Endothelial cell of hepatic sinusoid (primary cell): ENCODE data around the gene WDR36.
"Not testable (repeated sequence)": the region's sequence is repeated elsewhere in the genome, so short reads cannot be mapped to it uniquely, and the experiment has no call there.

Experiments
- in situ Hi-C: cut with HindIII; loops from 2 replicates; pipeline ENCODE4 v1.10.0; 2017; ENCODE audit warnings: low sequenced_read_pairs

The WDR36 gene

GRCh38 chr5:111134087-111134486 lies 41.9 kb downstream of the WDR36 start:
- in situ Hi-C loops, result no loop called here

DNA sequence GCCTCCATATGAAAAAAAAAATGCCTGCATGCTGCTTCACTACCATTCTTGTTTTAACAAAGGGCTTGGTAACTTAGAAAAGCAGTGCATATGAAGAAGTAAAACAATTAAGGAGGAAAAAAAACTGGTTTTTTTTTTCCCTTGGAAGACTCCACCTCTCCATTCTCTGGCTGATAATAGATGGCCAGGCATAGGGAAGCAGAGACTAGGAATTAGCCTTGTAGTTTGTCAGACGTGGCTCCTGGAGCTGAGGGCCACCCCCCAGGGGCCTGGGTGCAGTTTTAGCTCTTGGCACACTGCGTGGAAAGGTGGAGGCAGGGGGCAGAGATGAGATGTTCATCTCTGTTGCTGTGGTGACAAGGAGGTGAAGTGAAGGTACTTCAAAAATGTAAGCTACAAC lies 42.7 kb downstream of the WDR36 start:
- in situ Hi-C loops, result no loop called here

DNA sequence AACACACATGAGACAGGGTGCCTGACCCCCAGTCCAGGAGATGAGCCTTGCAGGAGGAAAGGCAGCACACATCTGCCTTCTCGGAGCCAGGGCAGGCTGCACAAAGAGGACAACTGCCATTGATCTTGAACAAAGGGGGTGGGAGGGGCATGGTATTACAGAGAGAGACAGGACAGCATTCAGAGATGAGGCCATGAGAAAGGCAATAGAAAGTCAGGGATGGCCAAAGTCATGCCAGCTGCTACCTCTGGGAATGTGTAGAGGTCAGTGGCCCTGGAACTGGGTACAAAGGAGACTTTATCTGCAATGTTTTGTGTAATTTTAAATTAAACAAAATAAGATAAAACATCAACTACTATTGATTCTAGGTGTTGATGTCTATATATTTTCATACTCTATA lies 43.2 kb downstream of the WDR36 start:
- in situ Hi-C loops, result no loop called here

DNA sequence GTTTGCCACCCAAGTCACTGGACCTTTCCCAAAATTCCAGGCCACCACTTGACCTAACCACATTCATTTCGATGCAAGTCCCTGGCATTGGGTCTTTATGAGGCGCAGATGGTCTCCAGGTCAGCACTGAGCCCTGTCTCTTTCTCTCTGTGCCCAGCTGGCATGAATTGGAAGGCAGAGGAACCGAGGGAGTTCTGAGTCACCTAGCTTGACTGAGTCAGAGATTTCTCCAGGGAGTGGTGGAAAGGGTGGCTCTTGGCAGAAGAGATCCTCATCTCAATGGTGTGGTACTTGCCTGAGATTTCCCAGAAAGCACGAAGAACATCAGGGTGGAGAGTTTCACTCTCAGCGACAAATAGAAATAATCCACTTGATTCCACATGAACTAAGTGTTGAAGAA lies 43.8 kb downstream of the WDR36 start:
- in situ Hi-C loops, result no loop called here

DNA sequence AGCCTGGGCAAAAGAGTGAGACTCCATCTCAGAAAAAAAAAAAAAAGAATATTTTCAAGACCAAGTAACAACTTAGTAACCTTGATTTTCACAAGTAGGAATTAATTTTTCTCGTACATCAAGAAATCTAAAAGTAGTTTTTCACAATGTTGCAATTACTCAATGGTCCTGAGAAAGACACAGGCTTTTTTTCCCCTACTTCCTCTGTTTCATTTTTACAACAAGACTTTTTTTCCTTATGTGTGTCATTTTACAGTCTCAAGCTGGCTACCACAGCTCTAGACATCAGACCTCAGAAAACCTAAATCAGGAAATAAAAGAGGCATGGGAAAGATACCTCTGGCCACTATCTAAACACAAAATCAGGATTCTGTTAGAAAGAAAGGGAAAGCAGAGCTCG lies 45.9 kb downstream of the WDR36 start:
- in situ Hi-C loops, result no loop called here

DNA sequence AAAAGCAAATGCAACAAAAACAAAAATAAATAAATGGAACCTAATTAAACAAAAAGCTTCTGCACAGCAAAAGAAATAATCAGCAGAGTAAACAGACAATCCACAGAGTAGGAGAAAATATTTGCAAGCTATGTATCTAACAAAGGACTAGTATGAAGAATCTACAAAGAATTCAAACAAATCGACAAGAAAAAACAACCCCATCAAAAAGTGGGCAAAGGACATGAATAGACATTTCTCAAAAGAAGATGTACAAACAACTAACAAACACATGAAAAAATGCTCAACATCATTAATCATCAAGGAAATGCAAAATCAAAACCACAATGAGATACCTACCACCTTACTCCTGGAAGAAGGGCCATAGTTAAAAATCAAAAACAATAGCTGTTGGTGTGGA lies 49.3 kb downstream of the WDR36 start:
- in situ Hi-C loops, result not testable (repeated sequence)

- in situ Hi-C loops, result no loop called here
Observed at GRCh38 chr5:111142932-111143331, 50.8 kb downstream of the WDR36 start.

DNA sequence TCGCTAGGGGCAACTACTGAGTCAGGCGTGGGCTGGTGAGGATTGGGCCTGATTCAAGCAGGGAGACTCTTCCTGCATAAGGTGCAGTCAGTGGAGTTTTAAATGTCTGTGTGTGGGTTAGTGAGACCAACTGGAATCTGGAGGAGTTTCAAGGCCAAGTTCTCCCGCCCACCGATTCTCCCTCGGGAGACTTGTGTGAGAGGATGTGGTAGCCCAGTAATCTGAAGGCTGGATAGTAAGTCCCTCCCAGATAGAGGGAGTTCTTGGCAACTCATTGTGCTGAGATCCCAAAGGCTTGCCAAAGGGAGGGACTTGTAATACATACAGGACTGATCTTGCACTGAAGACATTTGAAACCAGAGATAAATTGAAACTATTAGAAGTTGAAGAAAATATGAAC lies 51.8 kb downstream of the WDR36 start:
- in situ Hi-C loops, result no loop called here

DNA sequence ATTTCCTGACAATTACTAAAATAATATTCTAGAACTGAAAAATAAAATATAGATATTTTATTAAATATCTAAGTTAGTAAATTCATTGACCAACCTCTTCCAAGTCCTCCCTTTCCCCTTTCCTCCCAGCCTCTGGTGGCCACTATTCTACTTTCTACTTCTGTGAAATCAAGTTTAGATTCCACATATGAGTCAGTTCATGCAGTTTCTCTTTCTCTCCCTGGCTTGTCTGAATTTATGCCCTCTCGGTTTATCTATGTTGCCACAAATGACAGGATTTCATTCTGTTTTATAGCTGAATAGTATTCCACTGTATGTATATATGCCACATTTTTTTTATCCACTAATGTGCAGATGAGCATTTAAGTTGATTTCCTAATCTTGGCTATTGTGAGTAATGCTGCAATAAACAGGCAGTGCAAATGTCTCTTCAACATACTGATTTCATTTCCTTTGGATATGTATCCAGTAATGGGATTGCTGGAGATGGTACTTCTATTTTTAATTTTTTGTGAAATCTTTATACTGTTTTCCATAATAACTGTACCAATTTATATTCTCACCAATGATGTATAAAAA lies 52.3 kb downstream of the WDR36 start:
- in situ Hi-C loops, result no loop called here

- in situ Hi-C loops, result no loop called here
Observed at GRCh38 chr5:111146053-111146452, 53.9 kb downstream of the WDR36 start.

- in situ Hi-C loops, result no loop called here
Observed at GRCh38 chr5:111147502-111147901, 55.4 kb downstream of the WDR36 start.

GRCh38 chr5:111151998-111152397 lies 59.9 kb downstream of the WDR36 start:
- in situ Hi-C loops, result no loop called here

- in situ Hi-C loops, result no loop called here
Observed at GRCh38 chr5:111153483-111153882, 61.3 kb downstream of the WDR36 start.

DNA sequence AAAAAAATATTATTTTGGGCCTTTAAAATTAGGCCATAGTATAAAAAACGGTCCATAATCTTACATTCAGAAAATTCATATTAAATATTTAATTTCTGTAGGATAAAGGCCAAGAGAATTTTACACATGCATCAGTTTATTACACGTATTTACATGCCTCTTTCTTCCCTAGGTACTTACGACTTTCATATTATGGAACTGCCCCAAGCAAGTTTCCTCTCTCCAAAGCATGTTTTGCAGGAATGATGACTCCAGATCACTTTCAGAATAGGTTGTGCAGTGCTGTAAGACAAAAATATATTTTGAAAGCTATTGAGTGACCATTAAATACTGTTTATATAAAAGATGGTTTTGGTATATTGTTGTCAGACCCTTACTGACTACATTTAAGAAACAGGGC lies 61.8 kb downstream of the WDR36 start:
- in situ Hi-C loops, result no loop called here

DNA sequence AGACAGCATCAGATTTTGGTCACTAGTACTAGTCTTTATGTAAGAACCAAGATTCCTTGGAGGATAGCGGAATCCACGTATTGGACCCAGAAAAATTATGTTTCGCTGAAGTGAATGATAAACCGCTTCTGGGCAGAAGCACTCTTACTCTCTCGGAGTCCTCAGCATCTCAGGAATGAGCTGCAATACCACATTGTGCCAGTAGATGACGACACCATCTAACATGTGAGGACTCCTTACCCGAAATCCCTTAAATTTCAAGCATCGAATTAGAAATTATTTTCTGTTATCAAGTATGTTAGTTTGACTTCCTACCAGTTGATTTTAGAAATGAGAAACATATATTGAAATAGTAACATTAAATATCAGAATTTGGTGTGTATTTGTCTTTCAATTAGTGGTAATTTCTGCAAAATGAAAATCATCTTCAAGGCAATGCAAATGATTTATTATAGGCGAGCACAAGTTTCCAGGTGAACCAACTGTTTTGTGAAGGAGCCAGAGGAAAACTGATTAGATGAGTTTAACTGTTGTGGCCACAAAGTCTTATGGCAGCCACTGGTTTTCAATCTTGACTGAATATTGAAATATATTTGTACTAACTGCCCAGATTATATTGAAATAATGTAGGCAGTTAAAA lies 66.1 kb downstream of the WDR36 start:
- in situ Hi-C loops, result no loop called here

DNA sequence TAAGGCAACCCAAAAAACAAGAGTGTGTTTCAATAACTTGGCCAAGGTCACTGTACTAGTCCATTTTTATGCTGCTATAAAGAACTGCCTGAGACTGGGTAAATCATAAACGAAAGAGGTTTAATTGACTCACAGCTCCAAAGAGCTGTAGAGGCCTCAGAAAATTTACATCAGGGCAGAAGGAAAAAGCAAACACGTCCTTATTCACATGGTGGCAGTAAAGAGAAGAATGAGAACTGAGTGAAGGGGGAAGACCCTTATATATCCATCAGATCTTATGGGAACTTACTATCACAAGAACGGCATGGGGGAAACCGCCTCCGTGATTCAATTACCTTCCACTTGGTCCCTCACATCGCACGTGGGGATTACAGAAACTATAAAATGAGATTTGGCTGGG lies 67.7 kb downstream of the WDR36 start:
- in situ Hi-C loops, result no loop called here

- in situ Hi-C loops, result no loop called here
Observed at GRCh38 chr5:111163000-111163399, 70.9 kb downstream of the WDR36 start.

DNA sequence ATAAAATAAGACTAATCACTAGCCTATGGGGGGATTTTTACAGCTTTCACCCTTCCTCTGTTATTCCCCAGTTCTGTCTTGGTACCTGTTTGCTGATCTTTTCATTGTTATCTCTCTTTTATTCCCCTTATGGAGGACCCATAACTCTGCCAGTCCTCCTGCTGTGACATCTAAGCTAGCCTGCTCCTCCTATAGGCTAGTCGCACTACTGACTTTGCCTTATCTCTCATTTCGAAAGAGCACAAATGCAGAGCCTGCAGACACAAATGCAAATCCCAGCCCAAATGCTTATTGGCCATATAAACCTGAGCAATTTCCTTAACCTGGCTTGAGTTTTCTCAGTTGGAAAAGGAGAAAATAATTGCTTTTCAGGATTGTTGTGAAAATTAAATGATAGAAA lies 72.9 kb downstream of the WDR36 start:
- in situ Hi-C loops, result no loop called here

DNA sequence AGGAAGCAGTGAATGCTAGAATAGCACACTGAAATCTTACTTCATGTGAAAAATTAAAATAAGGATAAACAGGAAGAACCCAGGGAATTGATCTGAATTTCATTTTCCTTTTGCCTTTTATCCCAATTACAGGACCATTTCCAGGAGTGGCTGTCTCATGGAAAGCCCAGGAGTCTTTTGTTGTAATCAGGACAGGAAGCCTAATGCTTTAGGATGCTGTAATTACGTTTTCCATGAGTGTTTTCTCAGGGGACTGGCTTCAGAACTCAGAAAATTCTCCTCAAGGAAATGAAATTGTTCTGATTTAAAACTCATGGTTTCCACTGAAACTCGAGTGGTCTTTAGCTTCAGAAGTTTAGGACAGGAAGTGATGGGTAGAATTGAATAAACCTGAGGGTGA lies 75.4 kb downstream of the WDR36 start:
- in situ Hi-C loops, result no loop called here

DNA sequence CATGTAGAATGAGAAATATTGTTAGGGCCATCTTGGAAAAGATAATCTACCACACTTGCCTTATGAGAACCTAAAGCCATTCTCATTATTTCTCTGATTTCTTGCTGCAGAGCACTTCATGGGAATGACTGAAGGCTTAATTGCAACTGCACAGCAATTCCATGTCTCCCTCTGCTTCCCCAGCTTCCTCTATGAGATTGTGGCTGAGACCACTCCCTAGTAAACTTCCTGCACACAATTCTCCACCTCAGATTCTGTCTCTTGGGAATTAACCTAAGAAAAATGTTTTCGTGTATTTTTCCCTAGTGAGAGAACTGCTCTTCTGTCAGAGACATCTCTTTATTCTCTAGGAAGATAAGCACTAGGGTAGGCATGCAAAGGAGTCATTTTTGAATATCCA lies 76.5 kb downstream of the WDR36 start:
- in situ Hi-C loops, result no loop called here

DNA sequence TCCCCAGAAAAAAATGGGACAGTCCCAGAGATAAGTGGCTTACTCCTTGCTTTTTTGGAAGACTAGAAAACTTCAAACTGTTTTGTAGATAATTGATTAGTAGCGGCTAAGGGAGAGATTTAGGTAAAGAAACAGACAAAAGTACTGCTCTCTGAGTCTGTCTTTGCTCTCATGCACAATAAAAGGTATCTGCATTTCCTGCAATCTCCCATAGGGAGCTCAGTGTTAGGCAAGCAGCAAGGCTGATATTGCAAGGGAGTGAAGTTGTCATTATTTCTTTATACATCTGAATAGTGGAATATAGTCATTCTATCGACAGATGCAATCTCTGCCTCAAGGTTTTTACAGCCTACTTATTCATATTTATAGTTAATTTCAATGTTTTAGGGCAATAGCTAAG lies 77.1 kb downstream of the WDR36 start:
- in situ Hi-C loops, result no loop called here

DNA sequence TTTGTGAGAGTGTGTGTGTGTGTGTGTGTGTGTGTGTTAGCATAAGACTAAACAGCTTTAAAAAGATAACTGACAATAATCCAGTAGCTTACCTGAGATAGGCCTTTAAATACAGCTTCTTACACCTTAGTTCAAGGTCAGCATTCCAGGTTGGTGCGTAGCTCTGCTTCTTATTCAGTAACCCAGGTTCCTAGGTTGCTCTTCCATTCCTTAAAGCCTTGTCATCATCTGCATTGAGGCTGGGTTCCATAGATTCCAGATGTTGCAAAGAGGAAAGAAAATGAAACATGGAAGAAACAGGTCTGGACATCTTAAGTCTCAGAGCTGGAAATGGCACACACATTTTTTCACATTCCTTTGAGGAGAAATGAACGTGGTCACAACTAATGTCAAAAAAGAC lies 78.1 kb downstream of the WDR36 start:
- in situ Hi-C loops, result no loop called here

DNA sequence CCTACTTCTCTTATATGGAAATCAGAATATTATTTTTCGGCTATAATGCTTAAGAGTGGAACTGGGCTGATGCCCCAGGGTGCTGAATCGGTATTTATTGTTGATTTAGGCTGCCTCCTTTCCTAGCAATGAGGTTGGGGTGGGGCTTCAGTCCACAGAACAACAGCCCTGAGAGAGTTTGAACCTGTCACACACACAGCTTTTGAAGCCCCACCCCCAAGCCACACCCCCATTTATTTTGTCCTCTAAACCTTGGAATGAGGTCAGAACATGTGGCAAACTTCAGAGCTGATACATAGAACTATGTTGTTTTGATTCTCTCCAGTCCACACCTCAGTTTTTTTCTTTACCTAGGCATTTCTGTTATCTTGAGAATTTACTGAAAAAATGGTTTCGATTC lies 80.4 kb downstream of the WDR36 start:
- in situ Hi-C loops, result no loop called here
